ENCODE data around the gene C2orf78.

DNA sequence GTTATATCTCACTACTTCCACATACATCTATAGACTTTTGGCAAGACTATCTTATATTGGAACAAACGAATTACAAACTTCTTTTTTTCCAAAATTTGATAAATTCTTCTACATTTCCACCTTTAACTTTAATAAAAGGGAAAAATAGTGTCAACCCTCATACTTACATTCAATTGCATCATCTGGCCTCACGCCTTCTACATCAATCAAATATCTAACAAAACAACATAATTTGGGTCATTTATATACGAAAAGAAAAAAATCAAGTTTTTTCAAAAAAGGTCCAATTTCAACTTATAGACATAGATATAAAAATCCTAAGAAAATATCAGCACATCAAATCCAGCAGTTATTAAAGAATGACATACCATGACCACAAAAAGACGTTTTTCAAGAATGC lies 17.0 kb upstream of the C2orf78 start:
- TF ChIP-seq, protein P1, sequence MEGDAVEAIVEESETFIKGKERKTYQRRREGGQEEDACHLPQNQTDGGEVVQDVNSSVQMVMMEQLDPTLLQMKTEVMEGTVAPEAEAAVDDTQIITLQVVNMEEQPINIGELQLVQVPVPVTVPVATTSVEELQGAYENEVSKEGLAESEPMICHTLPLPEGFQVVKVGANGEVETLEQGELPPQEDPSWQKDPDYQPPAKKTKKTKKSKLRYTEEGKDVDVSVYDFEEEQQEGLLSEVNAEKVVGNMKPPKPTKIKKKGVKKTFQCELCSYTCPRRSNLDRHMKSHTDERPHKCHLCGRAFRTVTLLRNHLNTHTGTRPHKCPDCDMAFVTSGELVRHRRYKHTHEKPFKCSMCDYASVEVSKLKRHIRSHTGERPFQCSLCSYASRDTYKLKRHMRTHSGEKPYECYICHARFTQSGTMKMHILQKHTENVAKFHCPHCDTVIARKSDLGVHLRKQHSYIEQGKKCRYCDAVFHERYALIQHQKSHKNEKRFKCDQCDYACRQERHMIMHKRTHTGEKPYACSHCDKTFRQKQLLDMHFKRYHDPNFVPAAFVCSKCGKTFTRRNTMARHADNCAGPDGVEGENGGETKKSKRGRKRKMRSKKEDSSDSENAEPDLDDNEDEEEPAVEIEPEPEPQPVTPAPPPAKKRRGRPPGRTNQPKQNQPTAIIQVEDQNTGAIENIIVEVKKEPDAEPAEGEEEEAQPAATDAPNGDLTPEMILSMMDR (IDR thresholded peaks at IDR 0.05) = no peak
- TF ChIP-seq POLR2AphosphoS5 (IDR thresholded peaks at IDR 0.05; ENCODE audit: insufficient read depth in 1 of 2, low read depth in 1 of 2) (no peak), POLR2A (IDR thresholded peaks at IDR 0.05) (no peak)

All from vagina (tissue), 2 donors.